Cortex of kidney (tissue), 1 donor: Measurements from ENCODE around the gene C10orf88.

ENCODE experiments used
- DNase-seq: peaks from one replicate; lab custom pipeline; 2025; lab: John Stamatoyannopoulos, UW

The C10orf88 gene, protein sequence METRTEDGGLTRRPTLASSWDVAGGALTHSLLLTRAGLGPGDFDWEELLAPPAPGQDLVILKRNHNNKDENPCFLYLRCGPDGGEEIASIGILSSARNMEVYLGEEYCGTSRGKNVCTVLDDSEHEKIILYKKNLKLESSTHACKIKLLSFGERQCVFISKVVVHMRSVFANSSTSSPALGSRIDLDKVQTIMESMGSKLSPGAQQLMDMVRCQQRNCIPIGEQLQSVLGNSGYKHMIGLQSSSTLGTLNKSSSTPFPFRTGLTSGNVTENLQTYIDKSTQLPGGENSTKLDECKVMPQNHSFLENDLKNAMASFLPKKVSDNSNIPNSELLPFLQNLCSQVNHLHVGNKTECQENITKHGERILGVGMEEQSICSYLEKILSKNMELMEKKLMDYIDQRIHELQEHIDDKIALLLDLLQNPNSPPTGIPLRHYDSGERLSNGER

GRCh38 chr10:122953902-122954730, at the start of gene C10orf88:
TSS of gene C10orf88 (minus strand) at chr10:122954227. CDS start at chr10:122954178, 49 bp downstream.
- peak; percentile 60 for DNase-seq

DNA sequence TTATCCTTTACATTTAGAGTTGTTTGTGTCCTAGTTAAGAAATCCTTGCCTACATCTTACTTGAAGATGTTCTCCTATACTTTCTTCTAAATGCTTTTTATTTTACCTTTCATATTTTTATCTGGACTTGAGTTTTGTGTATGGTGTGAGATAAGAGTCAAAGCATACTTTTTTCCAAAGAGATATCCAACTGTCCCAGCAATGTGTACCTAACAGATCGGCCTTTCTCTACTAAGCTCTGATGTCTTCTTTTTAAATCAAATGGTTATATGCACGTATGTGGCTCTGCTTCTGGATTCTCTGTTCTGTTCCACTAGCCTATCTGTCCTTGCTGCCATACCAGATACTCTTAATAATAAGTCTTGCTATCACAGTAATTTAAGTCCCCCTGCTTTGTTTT, 47.3 kb upstream of the C10orf88 start:
- DNase-seq, result no peak

- no peak for DNase-seq
Observed at GRCh38 chr10:123000155-123000554, 46.1 kb upstream of the C10orf88 start.

DNA sequence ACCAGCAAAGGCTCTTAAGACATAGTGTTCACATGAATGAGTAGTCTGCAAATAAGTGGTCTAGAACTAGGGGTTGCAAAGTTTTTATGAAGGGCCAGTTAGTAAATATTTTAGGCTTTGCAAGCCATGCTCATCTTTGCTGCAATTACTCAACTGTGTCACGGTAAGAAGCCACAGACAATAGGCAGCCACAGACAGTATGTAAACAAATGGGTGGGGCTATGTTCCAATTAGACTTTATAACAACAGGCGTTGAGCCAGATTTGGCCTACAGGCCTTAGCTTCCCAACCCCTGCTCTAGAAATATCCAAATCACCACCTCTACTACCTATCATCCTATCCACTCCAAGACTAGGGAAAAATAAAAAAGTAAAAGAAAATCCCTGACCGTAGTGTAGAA, 45.3 kb upstream of the C10orf88 start:
- DNase-seq, result no peak

DNA sequence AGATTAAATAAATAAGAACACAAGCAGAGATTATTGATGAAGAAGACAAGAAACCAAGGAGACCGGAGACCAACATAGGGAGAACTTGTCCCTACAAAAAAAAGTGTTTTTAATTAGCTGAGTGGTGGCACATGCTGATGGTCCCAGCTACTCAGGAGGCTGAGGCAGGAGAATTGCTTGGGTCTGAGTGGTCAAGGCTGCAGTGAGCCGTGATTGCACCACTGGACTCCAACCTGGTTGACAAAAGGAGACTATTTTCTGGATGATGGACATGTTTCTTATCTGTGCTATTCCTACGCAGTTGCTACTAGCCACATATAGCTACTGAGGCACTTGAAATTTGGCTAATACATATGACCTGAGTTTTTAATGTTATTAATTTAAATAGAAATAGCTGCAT, 44.9 kb upstream of the C10orf88 start:
- no peak for DNase-seq

- no peak for DNase-seq
Observed at GRCh38 chr10:122998360-122998917, 44.4 kb upstream of the C10orf88 start.

GRCh38 chr10:122997864-122998263, 43.8 kb upstream of the C10orf88 start:
- DNase-seq, result no peak

GRCh38 chr10:122995936-122996335, 41.9 kb upstream of the C10orf88 start:
- DNase-seq, result no peak

- no peak for DNase-seq
Observed at GRCh38 chr10:122993797-122994336, 39.8 kb upstream of the C10orf88 start.

DNA sequence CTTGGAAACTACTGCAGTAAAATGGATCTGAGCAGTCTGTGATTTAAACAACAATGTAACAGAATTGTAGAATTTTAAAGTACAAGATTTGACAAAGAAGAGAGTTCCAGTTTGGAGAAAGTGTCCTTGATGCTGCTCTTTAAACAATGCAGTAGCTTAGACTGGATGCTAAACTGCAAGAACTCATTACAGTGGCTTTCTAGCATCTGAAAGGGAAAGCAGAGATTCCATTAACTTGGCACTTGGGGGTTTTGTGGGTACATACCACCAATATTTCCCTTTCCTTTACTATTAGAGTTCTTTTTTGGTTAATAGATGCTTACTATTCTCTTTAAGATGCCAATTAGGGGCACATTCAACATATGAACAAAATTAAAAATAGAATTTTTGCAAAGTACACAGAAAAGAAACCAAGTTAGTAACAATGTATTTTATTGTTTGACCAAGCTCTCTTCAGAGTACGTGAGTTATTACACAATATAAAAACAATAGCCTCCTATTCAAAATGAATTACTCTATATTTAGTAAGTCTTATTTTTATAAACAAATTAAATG, 38.1 kb upstream of the C10orf88 start:
- DNase-seq, result no peak

DNA sequence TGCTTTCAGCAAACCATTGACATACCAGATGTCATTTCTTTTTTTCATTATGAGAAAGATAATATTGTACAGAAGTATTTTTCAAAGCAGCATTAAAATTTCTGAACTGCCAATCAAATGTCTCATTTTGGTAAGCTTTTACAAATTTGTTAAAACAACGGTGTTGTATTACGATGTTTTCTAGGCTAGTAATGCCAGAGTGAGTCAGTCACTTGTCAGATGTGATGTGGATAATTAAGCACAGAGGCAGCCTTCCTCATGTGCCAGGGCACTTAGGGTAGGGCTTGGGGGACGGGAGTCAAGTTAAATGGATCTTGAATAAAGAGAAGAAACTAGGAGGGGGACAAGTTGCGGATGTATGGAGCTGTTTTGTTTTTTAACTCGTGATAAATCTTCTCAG, 36.3 kb upstream of the C10orf88 start:
- no peak for DNase-seq

- no peak for DNase-seq
Observed at GRCh38 chr10:122988501-122988900, 34.5 kb upstream of the C10orf88 start.

- no peak for DNase-seq
Observed at GRCh38 chr10:122986335-122986734, 32.3 kb upstream of the C10orf88 start.

GRCh38 chr10:122984708-122985107, 30.7 kb upstream of the C10orf88 start:
- DNase-seq, result no peak

- no peak for DNase-seq
Observed at GRCh38 chr10:122983898-122984297, 29.9 kb upstream of the C10orf88 start.

GRCh38 chr10:122981066-122981464, 27.0 kb upstream of the C10orf88 start:
- no peak for DNase-seq

- peak; percentile 42 for DNase-seq
Observed at GRCh38 chr10:122980209-122981065, 26.4 kb upstream of the C10orf88 start, which contains the start of gene PSTK. TSS of gene PSTK (plus strand) at chr10:122980401. CDS start at chr10:122980480, 79 bp downstream.

- no peak for DNase-seq
Observed at GRCh38 chr10:122974543-122975064, 20.6 kb upstream of the C10orf88 start.

DNA sequence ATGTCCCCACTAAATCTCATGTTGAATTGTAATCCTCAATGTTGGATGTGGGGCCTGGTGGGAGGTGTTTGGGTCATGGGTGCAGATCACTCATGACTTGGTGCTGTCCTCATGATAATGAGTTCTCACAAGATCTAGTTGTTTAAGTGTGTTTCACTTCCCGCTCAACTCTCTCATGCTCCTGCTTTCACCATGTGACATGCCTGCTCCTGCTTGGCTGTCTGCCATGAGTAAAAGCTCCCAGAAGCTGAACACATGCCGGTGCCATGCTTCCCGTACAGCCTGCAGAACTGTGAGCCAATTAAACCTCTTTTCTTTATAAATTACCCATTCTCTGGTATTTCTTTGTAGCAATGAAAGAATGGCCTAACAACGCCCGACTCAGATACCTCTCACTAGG, 20.0 kb upstream of the C10orf88 start:
- no peak for DNase-seq

DNA sequence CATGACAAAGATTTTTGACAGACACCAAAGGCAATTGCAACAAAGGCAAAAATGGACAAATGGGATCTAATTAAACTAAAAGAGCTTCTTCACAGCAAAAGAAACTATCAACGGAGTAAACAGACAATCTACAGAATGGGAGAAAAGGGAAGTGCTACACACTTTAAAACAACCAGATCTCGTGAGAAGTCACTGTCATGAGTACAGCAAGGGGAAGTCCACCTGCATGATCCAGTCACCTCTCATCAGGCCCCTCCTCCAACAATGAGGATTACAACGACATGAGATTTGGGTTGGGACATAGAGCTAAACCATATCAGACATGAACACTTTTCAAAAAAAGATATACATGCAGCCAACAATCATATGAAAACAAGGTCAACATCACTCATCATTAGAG, 14.7 kb upstream of the C10orf88 start:
- no peak for DNase-seq

GRCh38 chr10:122966879-122967278, 12.9 kb upstream of the C10orf88 start:
- no peak for DNase-seq
